ENCODE results near the gene LIMA1.
"Not testable (repeated sequence)": the region's sequence is repeated elsewhere in the genome, so short reads cannot be mapped to it uniquely, and the experiment has no call there.

LIMA1 gene

DNA sequence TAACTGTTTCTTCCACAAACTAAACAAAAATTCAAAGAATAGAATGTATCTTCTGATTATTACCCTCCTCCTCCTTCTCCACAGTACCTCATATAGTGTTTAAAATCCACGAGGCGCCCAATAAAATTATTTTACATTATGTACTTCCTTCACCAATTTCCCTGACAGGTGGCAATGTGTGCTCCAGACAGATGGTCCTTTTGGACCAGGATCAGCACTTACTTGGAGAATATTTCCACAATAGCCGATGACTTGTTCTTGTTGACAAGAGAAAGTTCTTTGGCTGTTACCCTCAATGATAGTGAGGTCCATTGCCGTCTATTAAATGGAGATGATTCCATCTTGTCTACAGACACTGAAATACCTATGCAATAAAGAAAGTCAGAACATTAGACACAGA, 34.9 kb downstream of the LIMA1 start:
- CTCF ChIA-PET, result no interaction called here
- Mint-ChIP-seq H3K4me3 (no peak overlapping the region), H3K27ac (no peak overlapping the region), H3K9me3 (no peaks in the 10 kb centered on the region), H3K27me3 (peaks cover 3% of the 10 kb centered on the region), H3K36me3 (no peaks in the 10 kb centered on the region), H3K4me1 (peaks cover 10% of the 10 kb centered on the region)
- no peak for DNase-seq

DNA sequence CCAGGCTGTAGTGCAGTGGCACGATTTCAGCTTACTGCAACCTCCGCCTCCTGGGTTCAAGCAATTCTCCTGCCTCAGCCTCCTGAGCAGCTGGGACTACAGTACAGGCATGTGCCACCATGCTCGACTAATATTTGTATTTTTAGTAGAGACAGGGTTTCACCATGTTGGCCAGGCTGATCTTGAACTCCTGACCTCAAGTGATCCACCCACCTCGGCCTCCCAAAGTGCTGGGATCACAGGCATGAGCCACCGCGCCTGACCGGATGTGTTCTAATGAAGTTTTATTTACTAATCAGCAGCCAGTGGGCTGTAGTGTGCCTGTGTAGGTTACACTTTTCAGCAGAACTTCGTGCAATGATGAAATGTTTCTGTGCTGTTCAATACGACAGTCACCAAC, 35.7 kb downstream of the LIMA1 start:
- CTCF ChIA-PET, result interaction anchor here (0.8 to 1.0 kb wide), 2 partner anchors 12 to 26 kb away, joined by 3 to 5 read pairs; no protein-coding TSS in a partner anchor
- not testable (repeated sequence) for H3K4me1 Mint-ChIP-seq, H3K4me3 Mint-ChIP-seq

DNA sequence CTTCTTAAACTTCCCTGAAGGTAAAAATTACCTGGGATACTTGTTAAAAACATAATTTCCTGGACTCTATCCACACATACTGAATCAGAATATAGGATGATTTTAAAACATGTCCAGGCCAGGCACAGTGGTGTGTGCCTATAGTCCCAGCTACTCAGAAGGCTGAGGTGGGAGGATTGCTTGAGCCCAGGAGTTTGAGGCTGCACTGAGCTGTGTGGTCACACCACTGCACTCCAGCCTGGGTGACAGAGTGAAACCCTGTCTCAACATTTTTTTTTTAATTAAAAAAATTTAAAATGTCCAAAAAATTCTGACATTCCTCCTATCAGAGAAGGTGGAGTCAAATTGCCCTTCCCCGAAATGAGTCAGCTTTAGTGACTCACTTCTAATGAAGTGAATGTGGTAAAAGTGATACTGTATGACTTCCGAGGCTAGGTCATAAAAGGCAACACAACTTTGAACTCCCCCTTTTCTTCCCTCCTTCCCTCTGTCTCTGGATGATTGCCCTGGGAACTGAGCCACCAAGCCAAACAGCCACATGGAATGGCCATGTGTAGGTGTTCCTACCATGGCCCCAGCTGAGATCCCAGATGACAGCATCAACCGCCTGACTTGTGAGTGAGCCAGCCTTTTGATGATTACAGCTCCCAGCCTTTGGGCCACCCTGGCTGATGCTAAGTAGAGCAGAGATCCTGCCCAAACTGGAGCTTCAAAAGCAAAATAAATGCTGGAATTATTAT, 36.3 kb downstream of the LIMA1 start:
- Mint-ChIP-seq H3K9me3 (no peaks in the 10 kb centered on the region), H3K27ac (no peak overlapping the region), H3K27me3 (peaks cover 3% of the 10 kb centered on the region), H3K36me3 (no peaks in the 10 kb centered on the region), H3K4me1 (peaks cover 10% of the 10 kb centered on the region), H3K4me3 (no peak overlapping the region)
- DNase-seq, result no peak
- CTCF ChIA-PET, result interaction anchor here (0.8 to 1.0 kb wide), 3 partner anchors 12 to 135 kb away, joined by 3 to 5 read pairs (median 3); partner anchors contain the start of gene COX14

More for the DNA sequence above, 35.7 kb downstream of the LIMA1 start:
- H3K27me3 Mint-ChIP-seq, H3K9me3 Mint-ChIP-seq, H3K27ac Mint-ChIP-seq, DNase-seq, H3K36me3 Mint-ChIP-seq: not testable (repeated sequence)

GRCh38 chr12:50246197-50246865, 37.0 kb downstream of the LIMA1 start:
- no peaks in the 10 kb centered on the region for H3K9me3 Mint-ChIP-seq
- no peaks in the 10 kb centered on the region for H3K36me3 Mint-ChIP-seq
- peaks cover 3% of the 10 kb centered on the region for H3K27me3 Mint-ChIP-seq
- peaks cover 8% of the 10 kb centered on the region for H3K4me1 Mint-ChIP-seq
- CTCF ChIA-PET, result interaction anchor here (0.9 kb wide), 1 partner anchor 135 kb away, joined by 3 read pairs; the partner anchor contains the start of gene COX14
- H3K4me3 Mint-ChIP-seq, result no peak overlapping the region
- no peak overlapping the region for H3K27ac Mint-ChIP-seq
- DNase-seq, result no peak

DNA sequence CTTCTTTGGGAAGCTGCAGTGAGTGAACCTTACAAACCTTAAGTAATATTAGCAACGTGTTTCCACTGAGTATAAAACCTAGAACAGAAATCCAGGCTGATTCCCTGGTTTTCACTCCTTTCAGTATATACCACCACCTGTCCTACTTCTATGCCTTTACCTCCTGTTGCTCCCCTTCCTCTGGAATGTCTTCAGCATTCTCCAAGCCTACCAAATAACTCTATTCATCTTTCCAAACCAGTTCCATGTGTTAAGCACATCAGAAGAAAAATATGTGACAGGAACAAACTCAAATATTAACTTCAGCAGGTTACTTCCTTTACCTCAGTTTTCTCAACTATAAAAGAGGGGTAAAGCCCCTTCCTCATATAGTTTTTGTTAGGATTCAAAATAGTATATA, 39.8 kb downstream of the LIMA1 start:
- CTCF ChIA-PET, result interaction anchor here (0.6 to 1.1 kb wide), 2 partner anchors 11 to 174 kb away, joined by 4 to 5 read pairs; no protein-coding TSS in a partner anchor
- Mint-ChIP-seq H3K4me3 (no peak overlapping the region), H3K4me1 (peaks cover 8% of the 10 kb centered on the region), H3K27me3 (peaks cover 3% of the 10 kb centered on the region), H3K27ac (no peak overlapping the region), H3K9me3 (no peaks in the 10 kb centered on the region), H3K36me3 (no peaks in the 10 kb centered on the region)
- DNase-seq, result no peak

DNA sequence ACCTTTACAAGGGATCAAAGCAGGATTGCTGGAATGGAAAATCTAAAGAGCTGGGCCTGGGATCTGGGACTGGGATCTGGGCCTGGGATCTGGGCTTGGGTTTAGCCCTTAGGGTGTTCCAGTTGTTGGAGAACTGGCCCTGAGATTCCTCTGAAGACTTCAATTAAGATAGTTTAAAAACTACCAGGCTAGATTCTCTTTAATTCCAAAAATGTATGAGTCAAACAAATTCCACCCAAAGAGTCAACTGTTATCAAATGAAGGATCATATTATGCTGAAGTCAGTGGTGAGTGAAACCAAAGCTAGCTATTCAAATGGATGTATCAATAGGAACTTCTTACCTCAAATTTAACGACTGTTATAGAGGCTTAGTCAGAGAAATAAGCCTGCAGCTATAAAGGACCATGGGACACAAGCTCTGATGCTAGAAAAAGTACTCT, 40.5 kb downstream of the LIMA1 start:
- Mint-ChIP-seq H3K36me3 (no peaks in the 10 kb centered on the region), H3K4me1 (peaks cover 8% of the 10 kb centered on the region), H3K9me3 (no peaks in the 10 kb centered on the region), H3K4me3 (no peak overlapping the region), H3K27ac (no peak overlapping the region), H3K27me3 (peaks cover 3% of the 10 kb centered on the region)
- no peak for DNase-seq
- CTCF ChIA-PET, result interaction anchor here (1.1 kb wide), 1 partner anchor 12 kb away, joined by 4 read pairs; no protein-coding TSS in a partner anchor

GRCh38 chr12:50241178-50241577, 42.1 kb downstream of the LIMA1 start:
- Mint-ChIP-seq H3K4me1 (no peaks in the 10 kb centered on the region), H3K4me3 (no peak overlapping the region), H3K27me3 (no peaks in the 10 kb centered on the region), H3K36me3 (no peaks in the 10 kb centered on the region), H3K27ac (no peak overlapping the region), H3K9me3 (no peaks in the 10 kb centered on the region)
- CTCF ChIA-PET, result no interaction called here
- DNase-seq, result no peak

DNA sequence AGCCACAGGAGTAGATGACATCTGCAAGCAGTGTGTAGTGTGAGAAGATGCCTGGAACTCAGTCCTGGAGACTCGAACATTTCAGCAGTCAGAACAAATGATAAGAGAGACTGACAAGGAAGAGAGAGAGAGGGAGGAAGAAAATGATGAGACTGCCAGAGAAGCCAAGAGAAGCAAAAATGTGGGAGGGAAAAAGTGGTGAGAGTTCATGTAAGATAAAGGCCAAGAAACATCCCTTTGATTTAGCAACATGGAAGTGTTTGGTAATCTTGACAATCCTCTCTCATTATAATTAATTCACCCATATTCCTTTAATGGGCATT, 42.6 kb downstream of the LIMA1 start:
- H3K4me1 Mint-ChIP-seq, result no peaks in the 10 kb centered on the region
- H3K9me3 Mint-ChIP-seq, result no peaks in the 10 kb centered on the region
- H3K36me3 Mint-ChIP-seq, result no peaks in the 10 kb centered on the region
- H3K27ac Mint-ChIP-seq, result no peak overlapping the region
- no peak overlapping the region for H3K4me3 Mint-ChIP-seq
- CTCF ChIA-PET, result no interaction called here
- no peak for DNase-seq
- no peaks in the 10 kb centered on the region for H3K27me3 Mint-ChIP-seq

- H3K36me3 Mint-ChIP-seq, result no peaks in the 10 kb centered on the region
- CTCF ChIA-PET, result no interaction called here
- H3K9me3 Mint-ChIP-seq, result no peaks in the 10 kb centered on the region
- H3K4me1 Mint-ChIP-seq, result no peaks in the 10 kb centered on the region
- no peak overlapping the region for H3K4me3 Mint-ChIP-seq
- H3K27me3 Mint-ChIP-seq, result no peaks in the 10 kb centered on the region
- no peak overlapping the region for H3K27ac Mint-ChIP-seq
- DNase-seq, result no peak
Measured at GRCh38 chr12:50240096-50240791, 43.1 kb downstream of the LIMA1 start.

GRCh38 chr12:50239355-50239891, 43.9 kb downstream of the LIMA1 start:
- H3K4me3 Mint-ChIP-seq, result no peak overlapping the region
- H3K36me3 Mint-ChIP-seq, result no peaks in the 10 kb centered on the region
- no peaks in the 10 kb centered on the region for H3K9me3 Mint-ChIP-seq
- CTCF ChIA-PET, result no interaction called here
- H3K27me3 Mint-ChIP-seq, result no peaks in the 10 kb centered on the region
- no peak overlapping the region for H3K27ac Mint-ChIP-seq
- no peaks in the 10 kb centered on the region for H3K4me1 Mint-ChIP-seq
- no peak for DNase-seq

DNA sequence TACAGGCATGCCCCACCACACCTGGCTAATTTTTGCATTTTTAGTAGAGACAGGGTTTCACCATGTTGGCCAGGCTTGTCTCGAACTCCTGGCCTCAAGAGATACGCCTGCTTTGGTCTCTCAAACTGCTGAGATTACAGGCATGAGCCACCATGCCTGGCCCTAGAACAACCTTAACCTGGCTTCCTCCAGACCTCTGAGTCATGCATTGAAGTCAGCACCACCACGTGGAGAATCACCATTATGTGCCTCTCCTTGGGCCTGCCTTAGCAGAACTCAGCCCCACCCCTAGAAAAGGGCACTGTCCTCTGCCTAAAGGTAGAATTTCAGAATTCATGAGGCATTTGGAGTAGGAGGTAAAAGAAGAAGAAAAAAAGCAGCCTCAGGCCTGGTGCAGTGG, 49.0 kb downstream of the LIMA1 start:
- Mint-ChIP-seq H3K4me3 (no peak overlapping the region), H3K4me1 (no peaks in the 10 kb centered on the region), H3K36me3 (no peaks in the 10 kb centered on the region), H3K27me3 (no peaks in the 10 kb centered on the region), H3K27ac (no peak overlapping the region), H3K9me3 (no peaks in the 10 kb centered on the region)
- CTCF ChIA-PET, result interaction anchor here (1.0 kb wide), 1 partner anchor 13 kb away, joined by 3 read pairs; no protein-coding TSS in a partner anchor
- no peak for DNase-seq

DNA sequence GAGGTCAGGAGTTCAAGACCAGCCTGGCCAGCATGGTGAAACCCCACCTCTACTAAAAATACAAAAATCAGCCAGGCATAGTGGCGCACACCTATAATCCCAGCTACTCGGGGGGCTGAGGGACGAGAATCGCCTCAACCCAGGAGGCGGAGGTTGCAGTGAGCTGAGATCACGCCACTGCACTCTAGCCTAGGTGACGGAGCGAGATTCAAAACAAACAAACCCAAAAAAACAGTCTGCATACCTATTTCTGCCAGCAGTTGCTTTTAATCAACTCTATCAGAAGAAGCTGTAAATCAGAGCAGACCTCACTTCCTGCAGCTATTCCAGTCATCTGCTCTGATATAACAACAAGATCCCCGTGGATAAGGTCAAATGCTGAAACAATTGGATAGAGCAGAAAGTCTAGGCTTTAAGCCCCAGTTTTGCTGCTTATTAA, 50.5 kb downstream of the LIMA1 start:
- no peak for DNase-seq
- H3K4me1 Mint-ChIP-seq, result no peaks in the 10 kb centered on the region
- CTCF ChIA-PET, result interaction anchor here (0.7 to 0.8 kb wide), 2 partner anchors 9 to 351 kb away, joined by 3 read pairs; no protein-coding TSS in a partner anchor
- H3K4me3 Mint-ChIP-seq, result no peak overlapping the region
- no peaks in the 10 kb centered on the region for H3K36me3 Mint-ChIP-seq
- H3K27me3 Mint-ChIP-seq, result no peaks in the 10 kb centered on the region
- no peaks in the 10 kb centered on the region for H3K9me3 Mint-ChIP-seq
- H3K27ac Mint-ChIP-seq, result no peak overlapping the region

GRCh38 chr12:50232206-50232605, 51.1 kb downstream of the LIMA1 start:
- Mint-ChIP-seq H3K27me3 (no peaks in the 10 kb centered on the region), H3K9me3 (no peaks in the 10 kb centered on the region), H3K27ac (no peak overlapping the region), H3K36me3 (no peaks in the 10 kb centered on the region), H3K4me3 (no peak overlapping the region), H3K4me1 (no peaks in the 10 kb centered on the region)
- no peak for DNase-seq
- CTCF ChIA-PET, result interaction anchor here (0.7 kb wide), 1 partner anchor 350 kb away, joined by 3 read pairs; no protein-coding TSS in a partner anchor

- no peaks in the 10 kb centered on the region for H3K9me3 Mint-ChIP-seq
- DNase-seq, result no peak
- no peaks in the 10 kb centered on the region for H3K4me1 Mint-ChIP-seq
- H3K4me3 Mint-ChIP-seq, result no peak overlapping the region
- CTCF ChIA-PET, result no interaction called here
- no peaks in the 10 kb centered on the region for H3K36me3 Mint-ChIP-seq
- H3K27me3 Mint-ChIP-seq, result no peaks in the 10 kb centered on the region
- H3K27ac Mint-ChIP-seq, result no peak overlapping the region
Measured at GRCh38 chr12:50231346-50231745, 52.0 kb downstream of the LIMA1 start.

Data from activated naive CD4-positive, alpha-beta T cell treated with anti-CD3 and anti-CD28 coated beads, Interleukin-2, amount 10 ng/mL, durations not matched to agents 7 days and 5 days (primary cell).